ENCODE data around the gene KRT17.
A peak's percentile ranks its signal among the peaks of the same experiment; 100 is the strongest.
"Not testable (repeated sequence)": the region's sequence is repeated elsewhere in the genome, so short reads cannot be mapped to it uniquely, and the experiment has no call there.

KRT17 gene

GRCh38 chr17:41580687-41581365 lies 43.5 kb downstream of the KRT17 start:
- DNase-seq: no peak
- Histone ChIP-seq H3K4me3 (ENCODE audit: control insufficient read depth in 1 of 7, extremely low read depth in 1 of 7, insufficient read depth in 4 of 7, low read depth in 2 of 7, low read length in 6 of 7) (no peak overlapping the region), H3K4me1 (ENCODE audit: control extremely low read depth in 1 of 4, control insufficient read depth in 4 of 4, insufficient read depth in 4 of 4, low read length in 3 of 4) (peaks cover 0 to 2% (median 1%) of the 10 kb centered on the region in 4 experiments), H3K9me3 (ENCODE audit: control extremely low read depth in 1 of 5, control insufficient read depth in 4 of 5, insufficient read depth in 2 of 5, low read depth in 1 of 5, low read length in 4 of 5) (no peaks in the 10 kb centered on the region), H3K27ac (ENCODE audit: insufficient read depth in 1 of 2, low read depth in 1 of 2, low read length in 2 of 2, poor library complexity in 1 of 2, severe bottlenecking in 2 of 2) (no peak overlapping the region), H3K27me3 (replicated peaks in 2 of 5; ENCODE audit: control insufficient read depth in 4 of 5, insufficient read depth in 5 of 5, low read length in 4 of 5) (peaks cover 0 to 8% (median 0%) of the 10 kb centered on the region in 5 experiments), H3K36me3 (ENCODE audit: control insufficient read depth in 4 of 4, insufficient read depth in 4 of 4, low read length in 3 of 4) (no peaks in the 10 kb centered on the region)
- CTCF ChIA-PET: interaction anchor here (1.0 to 1.7 kb wide), 5 partner anchors 25 to 82 kb away, joined by 3 to 4 read pairs (median 3); no protein-coding TSS in a partner anchor
- POLR2A ChIA-PET: no interaction called here
- 100% methylated on average over 1 of the region's 1 CpG for WGBS (ENCODE audit: insufficient coverage)

DNA sequence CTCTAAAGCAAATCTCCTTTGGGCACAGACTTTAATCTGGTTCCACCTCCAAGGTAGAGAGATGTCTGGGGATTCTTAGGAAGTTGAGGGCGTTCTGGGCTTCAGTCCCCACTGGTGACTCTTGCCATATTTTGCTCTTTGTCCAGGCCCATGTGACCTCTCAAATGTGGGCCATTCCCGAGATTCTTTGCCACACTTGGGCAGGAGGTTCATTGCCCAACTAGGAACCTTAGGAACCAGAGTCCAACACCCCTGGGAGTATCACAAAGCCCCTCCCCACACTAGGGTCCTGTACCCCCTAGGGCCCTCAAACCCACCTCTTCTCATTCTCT lies 44.2 kb downstream of the KRT17 start:
- WGBS (ENCODE audit: insufficient coverage): 85% methylated on average over 2 of the region's 2 CpGs
- peaks cover 0 to 8% (median 0%) of the 10 kb centered on the region in 5 experiments for H3K27me3 ChIP-seq (replicated peaks in 2 of 5; ENCODE audit: control insufficient read depth in 4 of 5, insufficient read depth in 5 of 5, low read length in 4 of 5)
- no peaks in the 10 kb centered on the region for H3K36me3 ChIP-seq (ENCODE audit: control insufficient read depth in 4 of 4, insufficient read depth in 4 of 4, low read length in 3 of 4)
- no peak for DNase-seq
- no peaks in the 10 kb centered on the region for H3K9me3 ChIP-seq (ENCODE audit: control extremely low read depth in 1 of 5, control insufficient read depth in 4 of 5, insufficient read depth in 2 of 5, low read depth in 1 of 5, low read length in 4 of 5)
- ChIA-PET POLR2A (no interaction called here), CTCF (interaction anchor here (1.4 to 1.8 kb wide), 2 partner anchors 22 to 32 kb away, joined by 5 to 6 read pairs; no protein-coding TSS in a partner anchor)
- H3K4me3 ChIP-seq (ENCODE audit: control insufficient read depth in 1 of 7, extremely low read depth in 1 of 7, insufficient read depth in 4 of 7, low read depth in 2 of 7, low read length in 6 of 7): no peak overlapping the region
- peaks cover 0 to 2% (median 1%) of the 10 kb centered on the region in 4 experiments for H3K4me1 ChIP-seq (ENCODE audit: control extremely low read depth in 1 of 4, control insufficient read depth in 4 of 4, insufficient read depth in 4 of 4, low read length in 3 of 4)
- H3K27ac ChIP-seq (ENCODE audit: insufficient read depth in 1 of 2, low read depth in 1 of 2, low read length in 2 of 2, poor library complexity in 1 of 2, severe bottlenecking in 2 of 2): no peak overlapping the region

GRCh38 chr17:41579484-41580243 lies 44.7 kb downstream of the KRT17 start:
- POLR2A ChIA-PET: no interaction called here

GRCh38 chr17:41578971-41579370 lies 45.4 kb downstream of the KRT17 start:
- H3K9me3 ChIP-seq (ENCODE audit: control extremely low read depth in 1 of 5, control insufficient read depth in 4 of 5, insufficient read depth in 2 of 5, low read depth in 1 of 5, low read length in 4 of 5): no peaks in the 10 kb centered on the region
- CTCF ChIA-PET: interaction anchor here (1.1 to 1.8 kb wide), 7 partner anchors 21 to 84 kb away, joined by 3 to 6 read pairs (median 3); no protein-coding TSS in a partner anchor
- no peak overlapping the region for H3K4me3 ChIP-seq (ENCODE audit: control insufficient read depth in 1 of 7, extremely low read depth in 1 of 7, insufficient read depth in 4 of 7, low read depth in 2 of 7, low read length in 6 of 7)
- DNase-seq: no peak
- peaks cover 0 to 8% (median 0%) of the 10 kb centered on the region in 5 experiments for H3K27me3 ChIP-seq (replicated peaks in 2 of 5; ENCODE audit: control insufficient read depth in 4 of 5, insufficient read depth in 5 of 5, low read length in 4 of 5)
- WGBS (ENCODE audit: insufficient coverage): 91% methylated on average over 5 of the region's 5 CpGs
- no peak overlapping the region for H3K27ac ChIP-seq (ENCODE audit: insufficient read depth in 1 of 2, low read depth in 1 of 2, low read length in 2 of 2, poor library complexity in 1 of 2, severe bottlenecking in 2 of 2)
- H3K36me3 ChIP-seq (ENCODE audit: control insufficient read depth in 4 of 4, insufficient read depth in 4 of 4, low read length in 3 of 4): no peaks in the 10 kb centered on the region
- peaks cover 0 to 2% (median 1%) of the 10 kb centered on the region in 4 experiments for H3K4me1 ChIP-seq (ENCODE audit: control extremely low read depth in 1 of 4, control insufficient read depth in 4 of 4, insufficient read depth in 4 of 4, low read length in 3 of 4)
- POLR2A ChIA-PET: no interaction called here

More at GRCh38 chr17:41579484-41580243, 44.7 kb downstream of the KRT17 start:
- no peaks in the 10 kb centered on the region for H3K36me3 ChIP-seq (ENCODE audit: control insufficient read depth in 4 of 4, insufficient read depth in 4 of 4, low read length in 3 of 4)
- DNase-seq: peak; percentile 68 to 83 (median 77)
- H3K27ac ChIP-seq (ENCODE audit: insufficient read depth in 1 of 2, low read depth in 1 of 2, low read length in 2 of 2, poor library complexity in 1 of 2, severe bottlenecking in 2 of 2): no peak overlapping the region
- peaks cover 0 to 2% (median 1%) of the 10 kb centered on the region in 4 experiments for H3K4me1 ChIP-seq (ENCODE audit: control extremely low read depth in 1 of 4, control insufficient read depth in 4 of 4, insufficient read depth in 4 of 4, low read length in 3 of 4)
- WGBS (ENCODE audit: insufficient coverage): 44% methylated on average over 14 of the region's 18 CpGs
- peaks cover 0 to 8% (median 0%) of the 10 kb centered on the region in 5 experiments for H3K27me3 ChIP-seq (replicated peaks in 2 of 5; ENCODE audit: control insufficient read depth in 4 of 5, insufficient read depth in 5 of 5, low read length in 4 of 5)
- H3K9me3 ChIP-seq (ENCODE audit: control extremely low read depth in 1 of 5, control insufficient read depth in 4 of 5, insufficient read depth in 2 of 5, low read depth in 1 of 5, low read length in 4 of 5): no peaks in the 10 kb centered on the region
- H3K4me3 ChIP-seq (ENCODE audit: control insufficient read depth in 1 of 7, extremely low read depth in 1 of 7, insufficient read depth in 4 of 7, low read depth in 2 of 7, low read length in 6 of 7): peak overlapping the region in 1 of 7 experiments; percentile 57
- CTCF ChIA-PET: interaction anchor here (1.3 to 1.8 kb wide), 4 partner anchors 21 to 69 kb away, joined by 3 to 6 read pairs (median 5); no protein-coding TSS in a partner anchor

DNA sequence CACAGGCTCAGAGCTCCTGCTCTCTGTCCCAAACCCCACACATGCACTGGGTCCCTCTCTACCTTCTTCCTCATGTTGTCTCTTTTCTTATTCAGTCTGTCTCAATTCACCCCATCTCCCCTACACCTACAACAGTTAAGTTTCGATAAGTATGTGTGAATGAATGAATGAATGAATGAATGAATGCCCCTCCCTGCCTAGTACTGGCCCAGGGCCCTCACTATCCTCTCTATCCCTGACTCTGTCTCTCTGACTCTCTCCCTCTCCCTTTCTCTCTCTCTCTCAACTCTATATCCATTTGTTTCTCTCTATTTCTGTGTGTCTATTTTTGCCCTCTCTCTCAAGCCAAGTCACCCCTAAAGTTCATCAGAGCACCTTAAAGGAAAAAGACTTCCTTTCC lies 45.8 kb downstream of the KRT17 start:
- Histone ChIP-seq H3K4me1 (ENCODE audit: control extremely low read depth in 1 of 4, control insufficient read depth in 4 of 4, insufficient read depth in 4 of 4, low read length in 3 of 4) (peaks cover 0 to 2% (median 1%) of the 10 kb centered on the region in 4 experiments), H3K9me3 (ENCODE audit: control extremely low read depth in 1 of 5, control insufficient read depth in 4 of 5, insufficient read depth in 2 of 5, low read depth in 1 of 5, low read length in 4 of 5) (no peaks in the 10 kb centered on the region), H3K36me3 (ENCODE audit: control insufficient read depth in 4 of 4, insufficient read depth in 4 of 4, low read length in 3 of 4) (no peaks in the 10 kb centered on the region), H3K27me3 (replicated peaks in 2 of 5; ENCODE audit: control insufficient read depth in 4 of 5, insufficient read depth in 5 of 5, low read length in 4 of 5) (peaks cover 0 to 8% (median 1%) of the 10 kb centered on the region in 5 experiments), H3K27ac (ENCODE audit: insufficient read depth in 1 of 2, low read depth in 1 of 2, low read length in 2 of 2, poor library complexity in 1 of 2, severe bottlenecking in 2 of 2) (no peak overlapping the region), H3K4me3 (ENCODE audit: control insufficient read depth in 1 of 7, extremely low read depth in 1 of 7, insufficient read depth in 4 of 7, low read depth in 2 of 7, low read length in 6 of 7) (no peak overlapping the region)
- DNase-seq: no peak
- ChIA-PET POLR2A (no interaction called here), CTCF (interaction anchor here (1.1 to 1.8 kb wide), 6 partner anchors 24 to 84 kb away, joined by 3 to 6 read pairs (median 3); no protein-coding TSS in a partner anchor)
- WGBS (ENCODE audit: insufficient coverage): no CpG with 5 or more reads among the region's 1 CpG

DNA sequence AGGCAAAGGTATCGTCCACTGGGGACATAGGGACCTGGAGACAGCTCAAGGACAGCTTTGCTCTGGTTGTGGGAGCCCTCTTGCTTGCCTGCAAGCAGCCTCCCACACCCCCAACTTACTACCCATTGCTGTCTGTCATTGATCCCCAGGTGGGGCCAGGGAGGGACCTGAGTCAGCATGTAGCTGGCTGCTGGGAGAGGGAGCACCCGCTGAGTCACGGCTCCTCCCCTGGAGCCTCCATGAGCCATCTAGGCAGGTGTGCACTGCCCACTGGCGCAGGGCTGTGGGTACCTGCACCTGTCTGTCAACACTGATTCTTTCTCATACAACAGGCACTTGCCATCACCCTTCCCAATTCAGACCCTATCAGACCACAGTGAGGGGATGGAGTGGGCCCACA lies 47.6 kb downstream of the KRT17 start:
- H3K4me3 ChIP-seq (ENCODE audit: control insufficient read depth in 1 of 7, extremely low read depth in 1 of 7, insufficient read depth in 4 of 7, low read depth in 2 of 7, low read length in 6 of 7); H3K9me3 ChIP-seq (ENCODE audit: control extremely low read depth in 1 of 5, control insufficient read depth in 4 of 5, insufficient read depth in 2 of 5, low read depth in 1 of 5, low read length in 4 of 5); H3K4me1 ChIP-seq (ENCODE audit: control extremely low read depth in 1 of 4, control insufficient read depth in 4 of 4, insufficient read depth in 4 of 4, low read length in 3 of 4); H3K27ac ChIP-seq (ENCODE audit: insufficient read depth in 1 of 2, low read depth in 1 of 2, low read length in 2 of 2, poor library complexity in 1 of 2, severe bottlenecking in 2 of 2); POLR2A ChIA-PET; DNase-seq; H3K36me3 ChIP-seq (ENCODE audit: control insufficient read depth in 4 of 4, insufficient read depth in 4 of 4, low read length in 3 of 4): not testable (repeated sequence)
- CTCF ChIA-PET: interaction anchor here (1.6 kb wide), 1 partner anchor 28 kb away, joined by 4 read pairs; no protein-coding TSS in a partner anchor
- 100% methylated on average over 2 of the region's 4 CpGs for WGBS (ENCODE audit: insufficient coverage)
- H3K27me3 ChIP-seq (replicated peaks in 2 of 5; ENCODE audit: control insufficient read depth in 4 of 5, insufficient read depth in 5 of 5, low read length in 4 of 5): peaks cover 0 to 18% (median 8%) of the 10 kb centered on the region in 5 experiments

Measured in common myeloid progenitor, CD34-positive (primary cell).